Gastroesophageal sphincter (tissue), 3 donors: ENCODE measurements around the gene CFC1.
"Not testable (repeated sequence)": the region's sequence is repeated elsewhere in the genome, so short reads cannot be mapped to it uniquely, and the experiment has no call there.

Experiments
- EP300 ChIP-seq: sonication (generic); formaldehyde crosslinking; IDR thresholded peaks from one replicate; pipeline ENCODE4 v1.6.1; 2017; ENCODE audit warnings: antibody characterized with exemption, mild to moderate bottlenecking
- POLR2A ChIP-seq, 2 donors: fragments of 450-650 bp; IDR thresholded peaks; one replicate each; pipeline ENCODE4 v1.6.1; 2017; ENCODE audit warnings: antibody characterized with exemption in 2 of 2, mild to moderate bottlenecking in 2 of 2, moderate library complexity in 1 of 2
- POLR2AphosphoS5 ChIP-seq: sonication (generic); formaldehyde crosslinking; IDR thresholded peaks from one replicate; pipeline ENCODE4 v1.6.1; 2017; ENCODE audit warnings: antibody characterized with exemption
- TF ChIP-seq, protein P1 (sequence below), 4 experiments: fragments of 200-600 bp in 2 of 4; fragments of 450-650 bp in 2 of 4; sonication (generic) in 1 of 4; IDR thresholded peaks; one replicate each; pipeline ENCODE4 v1.5.1; 2017 to 2019; ENCODE audit warnings: antibody characterized with exemption in 4 of 4, mild to moderate bottlenecking in 2 of 4, moderate library complexity in 2 of 4

DNA sequence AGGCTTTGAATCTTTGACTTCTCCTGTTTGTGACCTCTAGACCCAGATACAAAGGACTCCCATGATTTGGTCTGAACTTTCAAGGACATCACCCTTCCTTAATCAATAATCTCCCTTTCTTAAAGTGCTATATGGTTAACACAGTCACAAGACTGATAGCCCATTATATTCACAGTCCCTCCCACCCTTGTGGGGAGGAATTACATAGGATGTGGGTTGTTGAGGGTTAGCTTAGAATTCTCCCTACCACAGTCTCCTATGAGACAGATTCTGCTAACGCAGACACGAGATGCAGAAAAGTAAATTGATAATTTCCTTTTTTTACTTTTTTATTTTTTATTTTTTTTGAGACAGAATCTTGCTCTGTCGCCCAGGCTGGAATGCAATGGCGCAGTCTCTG lies 45.2 kb downstream of the CFC1 start:
- TF ChIP-seq, protein P1, sequence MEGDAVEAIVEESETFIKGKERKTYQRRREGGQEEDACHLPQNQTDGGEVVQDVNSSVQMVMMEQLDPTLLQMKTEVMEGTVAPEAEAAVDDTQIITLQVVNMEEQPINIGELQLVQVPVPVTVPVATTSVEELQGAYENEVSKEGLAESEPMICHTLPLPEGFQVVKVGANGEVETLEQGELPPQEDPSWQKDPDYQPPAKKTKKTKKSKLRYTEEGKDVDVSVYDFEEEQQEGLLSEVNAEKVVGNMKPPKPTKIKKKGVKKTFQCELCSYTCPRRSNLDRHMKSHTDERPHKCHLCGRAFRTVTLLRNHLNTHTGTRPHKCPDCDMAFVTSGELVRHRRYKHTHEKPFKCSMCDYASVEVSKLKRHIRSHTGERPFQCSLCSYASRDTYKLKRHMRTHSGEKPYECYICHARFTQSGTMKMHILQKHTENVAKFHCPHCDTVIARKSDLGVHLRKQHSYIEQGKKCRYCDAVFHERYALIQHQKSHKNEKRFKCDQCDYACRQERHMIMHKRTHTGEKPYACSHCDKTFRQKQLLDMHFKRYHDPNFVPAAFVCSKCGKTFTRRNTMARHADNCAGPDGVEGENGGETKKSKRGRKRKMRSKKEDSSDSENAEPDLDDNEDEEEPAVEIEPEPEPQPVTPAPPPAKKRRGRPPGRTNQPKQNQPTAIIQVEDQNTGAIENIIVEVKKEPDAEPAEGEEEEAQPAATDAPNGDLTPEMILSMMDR (IDR thresholded peaks at IDR 0.05): not testable (repeated sequence)
- not testable (repeated sequence) for TF ChIP-seq POLR2AphosphoS5; EP300; POLR2A (IDR thresholded peaks at IDR 0.05)
